ENCODE data around the gene TMEM89. TPM values are rescaled to one million over a fixed set of nuclear protein-coding genes. Genes with fewer than 3 reads are reported as not detected.

Gene TMEM89
- total and polyA plus RNA-seq, 2 donors (not counting 1 experiment from before 2014, with no cell fraction given), result not detected

- peaks cover 0 to 17% of the 10 kb centered on the region in 2 experiments for H3K36me3 ChIP-seq (replicated peaks in 1 of 2; ENCODE audit: control extremely low read depth in 1 of 2, control insufficient read depth in 1 of 2, extremely low read depth in 1 of 2, insufficient read depth in 2 of 2, low read length in 1 of 2)
- no peaks in the 10 kb centered on the region for H3K9me3 ChIP-seq (ENCODE audit: control extremely low read depth in 1 of 3, control insufficient read depth in 2 of 3, insufficient read depth in 1 of 3, low read length in 2 of 3)
- peak within 1 kb of the TSS; percentile 72 to 90 for H3K27ac ChIP-seq (ENCODE audit: low read length in 2 of 2)
- DNase-seq, result peak; percentile 95
- ChIA-PET CTCF (interaction anchor here (0.7 to 5.0 kb wide), 2 partner anchors 27 to 209 kb away, joined by 5 to 35 read pairs; partner anchors contain the start of gene SLC26A6), POLR2A (interaction anchor here (0.6 kb wide), 1 partner anchor 92 kb away, joined by 3 read pairs; no protein-coding TSS in a partner anchor)
- Mint-ChIP-seq H3K4me3 (peak within 1 kb of the TSS; percentile 100), H3K9me3 (ENCODE audit: insufficient read depth) (no peaks in the 10 kb centered on the region), H3K4me1 (peaks cover 15% of the 10 kb centered on the region), H3K27me3 (no peaks in the 10 kb centered on the region), H3K27ac (peak within 1 kb of the TSS; percentile 98)
- peak within 1 kb of the TSS; percentile 98 for H3K9ac ChIP-seq (ENCODE audit: low read length)
- peaks cover 10 to 14% of the 10 kb centered on the region in 2 donors for H3K4me1 ChIP-seq (ENCODE audit: control insufficient read depth in 2 of 2, insufficient read depth in 2 of 2, low read length in 2 of 2)
- no peaks in the 10 kb centered on the region for H3K27me3 ChIP-seq (replicated peaks in 1 of 4; ENCODE audit: control extremely low read depth in 1 of 4, control insufficient read depth in 3 of 4, insufficient read depth in 4 of 4, low read length in 3 of 4)
- peaks cover 30% of the 10 kb centered on the region for H3K79me2 ChIP-seq (ENCODE audit: control insufficient read depth, insufficient read depth, low read length)
- WGBS (ENCODE audit: insufficient coverage), result 4% methylated on average over 84 of the region's 86 CpGs
- intact Hi-C loops (cut with micrococcal nuclease), result loop anchor here (1.0 to 2.0 kb wide), 6 partner anchors 26 to 368 kb away; partner anchors contain the start of genes IP6K2, SLC26A6 and ZNF589
- TF ChIP-seq, protein P1, sequence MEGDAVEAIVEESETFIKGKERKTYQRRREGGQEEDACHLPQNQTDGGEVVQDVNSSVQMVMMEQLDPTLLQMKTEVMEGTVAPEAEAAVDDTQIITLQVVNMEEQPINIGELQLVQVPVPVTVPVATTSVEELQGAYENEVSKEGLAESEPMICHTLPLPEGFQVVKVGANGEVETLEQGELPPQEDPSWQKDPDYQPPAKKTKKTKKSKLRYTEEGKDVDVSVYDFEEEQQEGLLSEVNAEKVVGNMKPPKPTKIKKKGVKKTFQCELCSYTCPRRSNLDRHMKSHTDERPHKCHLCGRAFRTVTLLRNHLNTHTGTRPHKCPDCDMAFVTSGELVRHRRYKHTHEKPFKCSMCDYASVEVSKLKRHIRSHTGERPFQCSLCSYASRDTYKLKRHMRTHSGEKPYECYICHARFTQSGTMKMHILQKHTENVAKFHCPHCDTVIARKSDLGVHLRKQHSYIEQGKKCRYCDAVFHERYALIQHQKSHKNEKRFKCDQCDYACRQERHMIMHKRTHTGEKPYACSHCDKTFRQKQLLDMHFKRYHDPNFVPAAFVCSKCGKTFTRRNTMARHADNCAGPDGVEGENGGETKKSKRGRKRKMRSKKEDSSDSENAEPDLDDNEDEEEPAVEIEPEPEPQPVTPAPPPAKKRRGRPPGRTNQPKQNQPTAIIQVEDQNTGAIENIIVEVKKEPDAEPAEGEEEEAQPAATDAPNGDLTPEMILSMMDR (IDR thresholded peaks at IDR 0.05), result peak; percentile 81
- TF ChIP-seq EZH2 (IDR thresholded peaks at IDR 0.05; ENCODE audit: borderline replicate concordance, insufficient read depth, low read depth, low read length, poor library complexity, severe bottlenecking), result no peak
- H3K4me2 ChIP-seq (replicated peaks; ENCODE audit: low read depth, low read length, poor library complexity, severe bottlenecking), result peak within 1 kb of the TSS; percentile 90
- H2AFZ ChIP-seq (ENCODE audit: insufficient read depth, low read depth, low read length, poor library complexity, severe bottlenecking), result peak within 1 kb of the TSS; percentile 99
- peak; percentile 99 for ATAC-seq (ENCODE audit: low read depth)
- H4K20me1 ChIP-seq (ENCODE audit: control insufficient read depth, insufficient read depth, low read length, poor library complexity, severe bottlenecking), result no peaks in the 10 kb centered on the region
- peak within 1 kb of the TSS; percentile 68 to 99 (median 94) for H3K4me3 ChIP-seq (ENCODE audit: control extremely low read depth in 1 of 5, extremely low read depth in 1 of 5, insufficient read depth in 1 of 5, low read depth in 2 of 5, low read length in 4 of 5)
Observed at GRCh38 chr3:48609088-48610005, 12.2 kb downstream of the TMEM89 start, which contains the start of gene UQCRC1. Gene UQCRC1, minus strand, starts transcription at chr3:48609646. Its CDS starts 26 bp downstream, at chr3:48609620.
